GM10266 (cell line): ENCODE data around the gene ZNF366.

Source experiments
- DNase-seq: peaks from one replicate; pipeline ENCODE4 v3.0.0; 2012; ENCODE audit errors: extremely low spot score
- CTCF ChIP-seq: IDR thresholded peaks from 2 replicates; pipeline ENCODE4 v1.5.1; 2012; ENCODE audit warnings: mild to moderate bottlenecking, low read depth; ENCODE audit not compliant: control insufficient read depth, insufficient read depth; ENCODE audit errors: missing control alignments

Gene ZNF366

GRCh38 chr5:72510610-72511181 lies 3.5 kb upstream of the ZNF366 start:
- DNase-seq, result peak; percentile 22
- no peak for TF ChIP-seq CTCF

GRCh38 chr5:72509401-72509800 lies 2.2 kb upstream of the ZNF366 start:
- TF ChIP-seq CTCF, result no peak
- no peak for DNase-seq

- peak; percentile 77 for DNase-seq
- TF ChIP-seq CTCF, result no peak
Measured at GRCh38 chr5:72508241-72509170, 1.3 kb upstream of the ZNF366 start.

GRCh38 chr5:72507907-72508238 lies 663 bp upstream of the ZNF366 start:
- no peak for TF ChIP-seq CTCF
- no peak for DNase-seq

- no peak for DNase-seq
- TF ChIP-seq CTCF, result no peak
Measured at GRCh38 chr5:72506158-72506549, 1.1 kb downstream of the ZNF366 start.

- no peak for TF ChIP-seq CTCF
- DNase-seq, result no peak
Measured at GRCh38 chr5:72505539-72506157, 1.6 kb downstream of the ZNF366 start.

GRCh38 chr5:72505016-72505415 lies 2.2 kb downstream of the ZNF366 start:
- DNase-seq, result no peak
- TF ChIP-seq CTCF, result no peak
